HG02885 (cell line): ENCODE measurements around the gene GPRC5A.

Experiments
- ATAC-seq: cut with Tn5 transposase; IDR thresholded peaks from one replicate; pipeline ENCODE4 v1.9.1; 2021; ENCODE audit warnings: mild to moderate bottlenecking; ENCODE audit not compliant: unreplicated experiment, poor library complexity

GPRC5A gene

GRCh38 chr12:12936983-12937491, 45.7 kb downstream of the GPRC5A start:
- ATAC-seq, result no peak

GRCh38 chr12:12938541-12938940, 47.2 kb downstream of the GPRC5A start:
- ATAC-seq, result no peak

GRCh38 chr12:12939888-12940287, 48.5 kb downstream of the GPRC5A start:
- no peak for ATAC-seq

- no peak for ATAC-seq
Observed at GRCh38 chr12:12941450-12942350, 50.3 kb downstream of the GPRC5A start.

- ATAC-seq, result no peak
Observed at GRCh38 chr12:12943586-12944260, 52.4 kb downstream of the GPRC5A start.

GRCh38 chr12:12945591-12945990, 54.2 kb downstream of the GPRC5A start:
- no peak for ATAC-seq

- no peak for ATAC-seq
Observed at GRCh38 chr12:12946686-12947355, 55.5 kb downstream of the GPRC5A start.

GRCh38 chr12:12947902-12948301, 56.5 kb downstream of the GPRC5A start:
- ATAC-seq, result no peak

- ATAC-seq, result no peak
Observed at GRCh38 chr12:12951504-12951903, 60.1 kb downstream of the GPRC5A start.

GRCh38 chr12:12952036-12952435, 60.7 kb downstream of the GPRC5A start, which contains the start of gene GPRC5D:
Gene GPRC5D (minus strand): TSS chr12:12952170. CDS start chr12:12950384, 1,786 bp downstream.
- ATAC-seq, result no peak

GRCh38 chr12:12954356-12954755, 63.0 kb downstream of the GPRC5A start:
- ATAC-seq, result no peak

GRCh38 chr12:12954878-12955625, 63.7 kb downstream of the GPRC5A start:
- no peak for ATAC-seq

- no peak for ATAC-seq
Observed at GRCh38 chr12:12958886-12959285, 67.5 kb downstream of the GPRC5A start.

GRCh38 chr12:12960639-12961209, 69.4 kb downstream of the GPRC5A start:
- ATAC-seq, result no peak

- ATAC-seq, result no peak
Observed at GRCh38 chr12:12964255-12964654, 72.9 kb downstream of the GPRC5A start.

GRCh38 chr12:12965836-12966235, 74.5 kb downstream of the GPRC5A start:
- no peak for ATAC-seq
